Gastrocnemius medialis (tissue), 4 donors: ENCODE data around the gene NDUFS5. TPM values are rescaled to one million over a fixed set of nuclear protein-coding genes. Genes with fewer than 3 reads are reported as not detected.

ENCODE experiments used
- ATAC-seq, 2 donors: fragments of 150-250 bp; one replicate each; pipeline ENCODE4 v1.9.1; 2016
- DNase-seq, 2 donors: peaks; one replicate each; pipeline ENCODE4 v3.0.0-alpha.2; 2019
- H3K27ac ChIP-seq, 4 donors: fragments of 200-600 bp; sonication (generic); 1 replicate in 1 of 4; 2 replicates in 3 of 4; pipeline ENCODE4 v1.5.1; 2016 to 2018; ENCODE audit warnings: mild to moderate bottlenecking in 2 of 4, moderate library complexity in 1 of 4
- H3K27me3 ChIP-seq, 3 donors: fragments of 200-600 bp; sonication (generic) in 2 of 3; 1 replicate in 1 of 3; 2 replicates in 2 of 3; pipeline versions ENCODE4 v1.5.1 to v1.6.0; 2016 to 2019; ENCODE audit warnings: mild to moderate bottlenecking in 1 of 3, moderate library complexity in 1 of 3
- H3K36me3 ChIP-seq, 2 donors: fragments of 200-600 bp; sonication (generic) in 1 of 2; one replicate each; pipeline ENCODE4 v1.5.1; 2017 to 2018
- H3K4me1 ChIP-seq, 2 donors: fragments of 200-600 bp; sonication (generic) in 1 of 2; one replicate each; pipeline ENCODE4 v1.5.1; 2016 to 2017; ENCODE audit warnings: mild to moderate bottlenecking in 2 of 2
- H3K4me3 ChIP-seq, 4 donors: fragments of 200-600 bp; sonication (generic) in 3 of 4; 1 replicate in 1 of 4; 2 replicates in 3 of 4; pipeline ENCODE4 v1.5.1; 2016 to 2019; ENCODE audit warnings: mild to moderate bottlenecking in 2 of 4
- H3K9me3 ChIP-seq, 3 donors: fragments of 200-600 bp; sonication (generic) in 2 of 3; 1 replicate in 1 of 3; 2 replicates in 2 of 3; pipeline ENCODE4 v1.5.1; 2016 to 2019
- POLR2A ChIP-seq, 2 donors: fragments of 450-650 bp; IDR thresholded peaks; one replicate each; pipeline ENCODE4 v1.6.1; 2017; ENCODE audit warnings: antibody characterized with exemption in 2 of 2, mild to moderate bottlenecking in 2 of 2, moderate library complexity in 2 of 2
- in situ Hi-C, 4 donors: fragments of 200-750 bp; cut with MboI; loops; one replicate each; pipeline versions ENCODE4 v1.15.0 to v1.8.0; 2017; ENCODE audit warnings: low sequenced_read_pairs in 4 of 4
- intact Hi-C: fragments of 100-400 bp; cut with DNase I; formaldehyde crosslinking; loops from one replicate; pipeline ENCODE4 v1.15.1; 2023; ENCODE audit warnings: low total_unique reads
- total RNA-seq, 4 donors: library from RNA; depleted of rRNA; stranded (reverse); fragments of >200 nt; gene quantifications; one replicate each; pipeline versions ENCODE4 v1.1.0 to v1.2.3, GENCODE V29; 2016
- TF ChIP-seq, protein P1 (sequence below), 5 experiments: fragments of 450-650 bp in 3 of 5; fragments of 200-600 bp in 2 of 5; sonication (generic) in 2 of 5; IDR thresholded peaks in 4 of 5; conservative IDR thresholded peaks in 1 of 5; 1 replicate in 4 of 5; 2 replicates in 1 of 5; pipeline ENCODE4 v1.5.1; 2016 to 2019; ENCODE audit warnings: antibody characterized with exemption in 5 of 5, mild to moderate bottlenecking in 3 of 5, moderate library complexity in 3 of 5

NDUFS5 gene
- total RNA-seq, 4 donors from 2014 or later, result 603 to 976 (median 911) TPM

DNA sequence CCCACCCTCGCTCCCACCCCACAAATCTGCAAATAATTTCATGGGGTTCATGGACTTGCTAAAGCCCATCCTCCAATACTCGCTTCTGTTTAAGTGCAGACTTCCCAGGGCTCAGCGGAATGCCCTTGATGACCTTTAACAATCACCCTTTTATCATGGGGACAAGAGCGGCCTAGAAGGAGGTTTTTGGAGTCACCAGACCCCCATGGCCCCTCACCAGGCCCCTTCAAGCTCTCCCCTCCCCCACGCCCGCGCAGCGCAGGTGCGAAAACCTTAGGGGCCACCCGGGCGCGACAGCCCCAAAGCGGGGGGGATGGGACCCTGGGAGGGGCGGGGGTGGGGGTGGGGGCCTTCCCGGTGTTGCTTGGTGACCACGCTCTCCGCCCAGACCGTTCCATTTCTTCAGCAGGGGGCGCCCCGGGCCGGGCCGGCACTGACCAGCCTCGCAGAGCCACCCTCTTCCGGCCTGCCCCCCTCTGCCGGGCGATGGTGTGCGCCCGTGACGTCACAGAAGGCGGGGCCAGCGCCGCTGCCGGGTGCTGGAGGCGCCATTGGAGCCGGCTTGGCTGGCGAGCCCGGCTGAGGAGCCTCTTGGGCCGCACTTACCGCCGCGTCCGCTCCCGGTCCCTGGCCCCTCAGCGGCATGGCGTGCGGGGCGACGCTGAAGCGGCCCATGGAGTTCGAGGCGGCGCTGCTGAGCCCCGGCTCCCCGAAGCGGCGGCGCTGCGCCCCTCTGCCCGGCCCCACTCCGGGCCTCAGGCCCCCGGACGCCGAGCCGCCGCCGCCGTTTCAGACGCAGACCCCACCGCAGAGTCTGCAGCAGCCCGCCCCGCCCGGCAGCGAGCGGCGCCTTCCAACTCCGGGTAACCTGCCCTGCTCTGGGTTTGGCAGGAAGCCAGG lies 35.2 kb upstream of the NDUFS5 start, which contains the start of gene AKIRIN1:
Gene AKIRIN1 (plus strand): TSS at position 539 of the 900 bp plus-strand sequence. CDS start 105 bp downstream, at position 644.
- no peaks in the 10 kb centered on the region for H3K9me3 ChIP-seq
- H3K4me3 ChIP-seq, result peak within 1 kb of the TSS; percentile 74 to 98 (median 91)
- peak within 1 kb of the TSS; percentile 91 to 98 (median 92) for H3K27ac ChIP-seq
- DNase-seq (peak; percentile 96 to 98), ATAC-seq (peak; percentile 95 to 96)
- peaks cover 18 to 21% of the 10 kb centered on the region in 2 donors for H3K4me1 ChIP-seq
- intact Hi-C loops (loop anchor here (1.0 to 2.0 kb wide), 3 partner anchors 35 to 132 kb away; partner anchors contain the start of genes MYCBP, NDUFS5 and RRAGC), in situ Hi-C loops (loop anchor here in 1 of 4 donors (10.0 kb wide), 2 partner anchors 94 to 126 kb away; no protein-coding TSS in a partner anchor)
- TF ChIP-seq, protein P1, sequence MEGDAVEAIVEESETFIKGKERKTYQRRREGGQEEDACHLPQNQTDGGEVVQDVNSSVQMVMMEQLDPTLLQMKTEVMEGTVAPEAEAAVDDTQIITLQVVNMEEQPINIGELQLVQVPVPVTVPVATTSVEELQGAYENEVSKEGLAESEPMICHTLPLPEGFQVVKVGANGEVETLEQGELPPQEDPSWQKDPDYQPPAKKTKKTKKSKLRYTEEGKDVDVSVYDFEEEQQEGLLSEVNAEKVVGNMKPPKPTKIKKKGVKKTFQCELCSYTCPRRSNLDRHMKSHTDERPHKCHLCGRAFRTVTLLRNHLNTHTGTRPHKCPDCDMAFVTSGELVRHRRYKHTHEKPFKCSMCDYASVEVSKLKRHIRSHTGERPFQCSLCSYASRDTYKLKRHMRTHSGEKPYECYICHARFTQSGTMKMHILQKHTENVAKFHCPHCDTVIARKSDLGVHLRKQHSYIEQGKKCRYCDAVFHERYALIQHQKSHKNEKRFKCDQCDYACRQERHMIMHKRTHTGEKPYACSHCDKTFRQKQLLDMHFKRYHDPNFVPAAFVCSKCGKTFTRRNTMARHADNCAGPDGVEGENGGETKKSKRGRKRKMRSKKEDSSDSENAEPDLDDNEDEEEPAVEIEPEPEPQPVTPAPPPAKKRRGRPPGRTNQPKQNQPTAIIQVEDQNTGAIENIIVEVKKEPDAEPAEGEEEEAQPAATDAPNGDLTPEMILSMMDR (IDR thresholded peaks at IDR 0.05 in 4 of 5, conservative IDR thresholded peaks at IDR 0.05 in 1 of 5), result peak in 1 of 5 experiments; percentile 22
- peak; percentile 95 to 96 for TF ChIP-seq POLR2A (IDR thresholded peaks at IDR 0.05)
- H3K27me3 ChIP-seq, result no peaks in the 10 kb centered on the region
- no peaks in the 10 kb centered on the region for H3K36me3 ChIP-seq

DNA sequence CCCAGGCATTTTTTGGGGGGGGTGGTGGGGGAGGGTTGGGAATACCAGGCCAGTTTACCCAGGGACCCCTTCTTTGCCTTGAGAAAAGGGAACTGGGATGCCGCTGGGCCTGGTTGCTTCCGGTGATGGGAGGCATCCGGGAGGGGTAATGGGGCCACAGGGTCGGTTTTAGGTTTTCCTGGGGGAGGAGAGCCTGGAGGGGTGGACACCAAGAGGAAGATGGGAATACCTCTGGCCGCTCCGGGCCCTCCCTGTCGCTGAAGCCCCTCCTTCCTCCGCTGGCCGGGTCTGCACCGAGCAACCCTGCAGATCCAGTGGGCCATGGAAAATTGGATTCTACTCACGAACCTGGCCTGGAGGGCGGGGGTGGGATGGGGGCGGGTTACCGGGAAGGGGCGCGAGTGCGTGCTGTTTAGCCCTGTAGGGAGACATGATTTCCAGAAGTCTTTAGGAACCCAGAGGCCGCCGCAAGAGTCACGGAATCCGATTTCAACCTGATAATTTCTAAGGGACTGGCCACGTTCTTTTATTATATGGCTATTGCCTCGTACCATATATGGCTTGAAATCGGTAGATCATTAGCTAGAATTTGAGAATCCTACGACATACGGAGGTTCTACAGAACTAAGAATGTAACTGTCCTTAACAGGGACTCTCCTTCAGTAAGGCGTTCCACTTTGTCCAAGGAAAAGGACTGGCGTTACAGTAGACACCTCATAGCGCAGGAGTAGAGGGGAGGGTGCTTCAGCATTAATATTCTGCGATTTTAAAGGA lies 34.3 kb upstream of the NDUFS5 start:
- no peaks in the 10 kb centered on the region for H3K36me3 ChIP-seq
- peak overlapping the region; percentile 91 to 98 (median 92) for H3K27ac ChIP-seq
- H3K9me3 ChIP-seq, result no peaks in the 10 kb centered on the region
- in situ Hi-C loops, result loop anchor here in 1 of 4 donors (10.0 kb wide), 2 partner anchors 93 to 127 kb away; no protein-coding TSS in a partner anchor
- DNase-seq (peak; percentile 3 to 22), ATAC-seq (peak; percentile 7 to 17)
- peaks cover 24 to 29% of the 10 kb centered on the region in 2 donors for H3K4me1 ChIP-seq
- intact Hi-C loops, result loop anchor here (1.0 to 2.0 kb wide), 3 partner anchors 34 to 133 kb away; partner anchors contain the start of genes MYCBP, NDUFS5 and RRAGC
- peak overlapping the region; percentile 74 to 98 (median 91) for H3K4me3 ChIP-seq
- TF ChIP-seq POLR2A (IDR thresholded peaks at IDR 0.05), result no peak
- TF ChIP-seq, protein P1 (IDR thresholded peaks at IDR 0.05 in 4 of 5, conservative IDR thresholded peaks at IDR 0.05 in 1 of 5), result no peak
- H3K27me3 ChIP-seq, result no peaks in the 10 kb centered on the region

DNA sequence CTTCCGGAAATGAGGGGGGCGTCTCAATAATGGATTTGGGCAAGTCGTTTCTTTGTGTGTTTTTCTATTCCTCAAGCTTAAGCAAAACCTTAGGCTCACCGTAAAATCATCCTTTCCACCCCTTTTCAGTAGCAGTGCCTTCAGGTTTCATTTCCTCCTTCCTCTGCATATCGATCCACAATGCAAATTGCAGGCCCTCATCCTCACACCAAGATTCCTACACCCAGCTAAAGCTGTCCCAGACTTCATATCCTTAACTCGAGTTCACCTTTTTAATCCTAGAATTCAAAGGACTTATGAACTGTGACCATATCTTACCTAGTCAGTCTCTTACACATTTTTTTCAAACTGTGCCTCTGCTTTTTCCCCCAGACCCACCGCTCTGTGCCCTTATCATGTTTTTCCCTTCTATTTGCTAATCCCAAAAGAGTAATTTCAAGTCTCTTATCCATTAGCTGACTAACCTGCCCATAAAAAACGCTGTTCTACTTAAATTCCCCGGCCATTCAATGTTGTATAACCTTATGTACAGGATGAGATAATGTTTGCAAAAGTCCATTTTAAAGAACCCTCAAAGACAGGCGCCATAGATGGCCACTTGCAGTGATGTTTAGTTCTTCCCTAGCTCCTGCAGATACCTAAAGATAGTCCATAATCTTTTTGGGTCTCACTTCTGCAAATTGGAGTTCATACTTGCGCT lies 33.6 kb upstream of the NDUFS5 start:
- no peaks in the 10 kb centered on the region for H3K9me3 ChIP-seq
- H3K36me3 ChIP-seq, result no peaks in the 10 kb centered on the region
- in situ Hi-C loops, result loop anchor here in 1 of 4 donors (10.0 kb wide), 2 partner anchors 92 to 128 kb away; no protein-coding TSS in a partner anchor
- H3K27ac ChIP-seq, result peak overlapping the region; percentile 91 to 98 (median 92)
- TF ChIP-seq, protein P1 (IDR thresholded peaks at IDR 0.05 in 4 of 5, conservative IDR thresholded peaks at IDR 0.05 in 1 of 5), result no peak
- no peak for TF ChIP-seq POLR2A (IDR thresholded peaks at IDR 0.05)
- no peak for ATAC-seq
- DNase-seq, result no peak
- peak overlapping the region; percentile 74 to 98 (median 91) for H3K4me3 ChIP-seq
- intact Hi-C loops, result no loop called here
- H3K4me1 ChIP-seq, result peaks cover 31 to 36% of the 10 kb centered on the region in 2 donors
- no peaks in the 10 kb centered on the region for H3K27me3 ChIP-seq

DNA sequence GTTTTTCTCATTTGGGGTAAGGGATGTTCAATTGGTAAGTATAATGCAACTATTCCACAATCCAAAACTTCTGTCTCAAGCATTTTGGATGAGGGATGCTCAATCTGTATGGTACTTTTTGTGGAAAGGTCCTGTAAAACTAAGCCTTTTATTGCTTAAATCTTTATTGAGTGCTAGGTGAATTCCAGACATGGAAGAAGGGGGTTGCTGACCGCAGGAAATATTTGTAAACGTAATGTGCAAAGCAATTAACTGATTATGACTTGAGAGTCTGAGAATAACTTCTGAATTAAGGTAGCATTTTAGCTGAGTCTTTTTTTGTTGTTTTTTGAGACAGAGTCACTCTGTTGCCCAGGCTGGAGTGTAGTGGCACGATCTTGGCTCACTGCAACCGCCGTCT lies 32.0 kb upstream of the NDUFS5 start:
- peaks cover 0 to 12% of the 10 kb centered on the region in 2 donors for H3K36me3 ChIP-seq
- peaks cover 35 to 44% of the 10 kb centered on the region in 2 donors for H3K4me1 ChIP-seq
- no peaks in the 10 kb centered on the region for H3K9me3 ChIP-seq
- no peaks in the 10 kb centered on the region for H3K27me3 ChIP-seq
- in situ Hi-C loops, result loop anchor here in 1 of 4 donors (10.0 kb wide), 2 partner anchors 91 to 129 kb away; no protein-coding TSS in a partner anchor
- DNase-seq (no peak), ATAC-seq (no peak)
- intact Hi-C loops, result no loop called here
- no peak overlapping the region for H3K4me3 ChIP-seq
- TF ChIP-seq, protein P1 (IDR thresholded peaks at IDR 0.05 in 4 of 5, conservative IDR thresholded peaks at IDR 0.05 in 1 of 5), result no peak
- no peak for TF ChIP-seq POLR2A (IDR thresholded peaks at IDR 0.05)
- H3K27ac ChIP-seq, result no peak overlapping the region
